ENCODE measurements around the gene KCNB1. TPM values are rescaled to one million over a fixed set of nuclear protein-coding genes. Genes with fewer than 3 reads are reported as not detected.
A peak's percentile ranks its signal among the peaks of the same experiment; 100 is the strongest.

The KCNB1 gene
- total RNA-seq, 4 donors from 2014 or later, result 3.9 to 11.7 (median 6.7) TPM

DNA sequence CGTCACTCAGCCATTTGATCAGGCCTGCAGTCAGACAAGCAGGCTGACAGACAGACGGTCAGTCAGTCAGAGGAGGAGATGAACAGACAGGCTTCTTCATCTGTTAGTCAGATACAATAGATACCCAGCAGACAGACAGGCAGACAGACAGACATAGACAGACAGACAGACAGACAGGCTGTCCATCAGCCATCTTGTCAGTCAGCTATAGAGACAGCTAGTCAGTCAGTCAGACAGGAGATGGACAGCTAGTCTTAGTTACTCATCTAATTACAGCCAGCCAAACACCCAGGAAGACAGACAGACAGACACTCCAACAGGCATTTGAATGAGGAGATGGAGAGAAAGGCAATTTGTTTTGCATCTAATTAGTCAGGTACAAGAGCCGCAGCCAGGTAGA, 36.4 kb downstream of the KCNB1 start:
- no peak overlapping the region for H3K4me3 ChIP-seq
- DNase-seq (ENCODE audit: low spot score in 2 of 2), result no peak
- no peaks in the 10 kb centered on the region for H3K27me3 ChIP-seq
- peak overlapping the region; percentile 5 to 80 (median 53) for H3K27ac ChIP-seq
- H3K9me3 ChIP-seq, result no peaks in the 10 kb centered on the region
- 87 to 94% methylated on average over 3 of the region's 3 CpGs for WGBS, 2 donors
- peaks cover 0 to 41% (median 9%) of the 10 kb centered on the region in 4 donors for H3K4me1 ChIP-seq
- no peaks in the 10 kb centered on the region for H3K36me3 ChIP-seq
- TF ChIP-seq POLR2A (IDR thresholded peaks at IDR 0.05), result no peak
- no peak for TF ChIP-seq EP300 (IDR thresholded peaks at IDR 0.05)
- no peak for TF ChIP-seq CTCF (IDR thresholded peaks at IDR 0.05)

- Histone ChIP-seq H3K4me3 (no peak overlapping the region), H3K4me1 (peaks cover 0 to 41% (median 9%) of the 10 kb centered on the region in 4 donors), H3K27ac (peak overlapping the region in 1 of 4 donors; percentile 80), H3K36me3 (no peaks in the 10 kb centered on the region), H3K27me3 (no peaks in the 10 kb centered on the region), H3K9me3 (no peaks in the 10 kb centered on the region)
- no peak for DNase-seq (ENCODE audit: low spot score in 2 of 2)
- no peak for TF ChIP-seq POLR2A (IDR thresholded peaks at IDR 0.05)
- TF ChIP-seq EP300 (IDR thresholded peaks at IDR 0.05), result no peak
- no peak for TF ChIP-seq CTCF (IDR thresholded peaks at IDR 0.05)
- 40 to 45% methylated on average over 5 of the region's 5 CpGs for WGBS, 2 donors
Observed at GRCh38 chr20:49445176-49445575, 37.3 kb downstream of the KCNB1 start.

DNA sequence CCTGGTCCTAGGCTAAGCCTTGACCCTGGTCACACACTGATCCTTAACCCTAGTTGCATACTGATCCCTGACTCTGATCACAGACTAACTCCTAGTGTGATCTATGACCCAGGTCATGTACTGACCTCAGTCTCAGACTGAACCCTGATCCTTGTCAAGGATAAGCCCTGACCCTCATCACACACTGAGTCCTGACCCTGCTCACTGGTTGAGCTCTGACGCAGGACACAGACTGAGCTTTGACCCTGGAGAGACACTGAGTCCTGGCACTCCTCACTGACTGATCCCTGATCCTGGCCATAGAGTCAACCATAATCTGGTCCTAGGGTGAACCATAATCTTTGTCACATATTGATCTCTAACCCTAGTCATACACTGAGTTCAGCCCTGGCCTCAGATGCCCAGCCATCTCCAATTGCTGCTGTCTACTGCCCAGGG, 37.9 kb downstream of the KCNB1 start:
- WGBS, 2 donors, result 63 to 90% methylated on average over 1 of the region's 1 CpG
- no peaks in the 10 kb centered on the region for H3K36me3 ChIP-seq
- no peak for DNase-seq (ENCODE audit: low spot score in 2 of 2)
- TF ChIP-seq POLR2A (IDR thresholded peaks at IDR 0.05), result no peak
- no peak for TF ChIP-seq EP300 (IDR thresholded peaks at IDR 0.05)
- TF ChIP-seq CTCF (IDR thresholded peaks at IDR 0.05), result no peak
- H3K27me3 ChIP-seq, result no peaks in the 10 kb centered on the region
- H3K4me1 ChIP-seq, result peaks cover 0 to 41% (median 9%) of the 10 kb centered on the region in 4 donors
- no peak overlapping the region for H3K4me3 ChIP-seq
- no peak overlapping the region for H3K27ac ChIP-seq
- H3K9me3 ChIP-seq, result no peaks in the 10 kb centered on the region

DNA sequence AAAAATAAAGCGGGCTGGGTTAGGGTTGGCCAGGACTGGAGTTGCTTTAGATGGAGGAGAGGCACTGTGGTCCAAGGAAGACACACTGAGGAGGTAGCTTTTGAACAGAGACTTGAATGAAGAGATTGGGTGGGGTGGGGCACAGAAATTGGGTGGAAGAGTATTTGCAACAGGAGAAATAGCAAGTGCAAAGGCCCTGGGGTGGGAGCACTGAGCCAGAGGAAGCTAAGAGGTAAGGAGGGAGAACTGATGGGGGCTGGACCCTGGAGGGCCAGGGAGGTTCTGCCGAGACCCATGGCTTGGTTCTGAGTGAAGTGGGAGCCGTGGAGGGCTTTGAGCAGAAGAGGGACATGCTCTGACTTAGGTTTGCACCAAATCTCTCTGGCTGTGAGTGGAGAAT, 45.4 kb downstream of the KCNB1 start:
- no peaks in the 10 kb centered on the region for H3K9me3 ChIP-seq
- H3K27ac ChIP-seq, result no peak overlapping the region
- no peaks in the 10 kb centered on the region for H3K36me3 ChIP-seq
- no peak overlapping the region for H3K4me3 ChIP-seq
- 90 to 92% methylated on average over 3 of the region's 3 CpGs for WGBS, 2 donors
- DNase-seq (ENCODE audit: low spot score in 2 of 2), result no peak
- H3K4me1 ChIP-seq, result no peaks in the 10 kb centered on the region
- no peaks in the 10 kb centered on the region for H3K27me3 ChIP-seq
- TF ChIP-seq POLR2A (IDR thresholded peaks at IDR 0.05) (no peak), CTCF (IDR thresholded peaks at IDR 0.05) (no peak), EP300 (IDR thresholded peaks at IDR 0.05) (no peak)

GRCh38 chr20:49435639-49436038, 46.8 kb downstream of the KCNB1 start:
- TF ChIP-seq CTCF (IDR thresholded peaks at IDR 0.05), result no peak
- TF ChIP-seq EP300 (IDR thresholded peaks at IDR 0.05), result no peak
- no peak for TF ChIP-seq POLR2A (IDR thresholded peaks at IDR 0.05)
- no peaks in the 10 kb centered on the region for H3K4me1 ChIP-seq
- H3K36me3 ChIP-seq, result no peaks in the 10 kb centered on the region
- no peak for DNase-seq (ENCODE audit: low spot score in 2 of 2)
- H3K9me3 ChIP-seq, result no peaks in the 10 kb centered on the region
- no peaks in the 10 kb centered on the region for H3K27me3 ChIP-seq
- H3K27ac ChIP-seq, result no peak overlapping the region
- no peak overlapping the region for H3K4me3 ChIP-seq
- 90 to 92% methylated on average over 5 of the region's 5 CpGs for WGBS, 2 donors

All from tibial nerve (tissue), 4 donors.